Midbrain (tissue), 1 donor: ENCODE results near the gene CCDC85B.

ENCODE experiments used
- DNase-seq: peaks from one replicate; lab custom pipeline; 2025; lab: John Stamatoyannopoulos, UW

The CCDC85B gene

DNA sequence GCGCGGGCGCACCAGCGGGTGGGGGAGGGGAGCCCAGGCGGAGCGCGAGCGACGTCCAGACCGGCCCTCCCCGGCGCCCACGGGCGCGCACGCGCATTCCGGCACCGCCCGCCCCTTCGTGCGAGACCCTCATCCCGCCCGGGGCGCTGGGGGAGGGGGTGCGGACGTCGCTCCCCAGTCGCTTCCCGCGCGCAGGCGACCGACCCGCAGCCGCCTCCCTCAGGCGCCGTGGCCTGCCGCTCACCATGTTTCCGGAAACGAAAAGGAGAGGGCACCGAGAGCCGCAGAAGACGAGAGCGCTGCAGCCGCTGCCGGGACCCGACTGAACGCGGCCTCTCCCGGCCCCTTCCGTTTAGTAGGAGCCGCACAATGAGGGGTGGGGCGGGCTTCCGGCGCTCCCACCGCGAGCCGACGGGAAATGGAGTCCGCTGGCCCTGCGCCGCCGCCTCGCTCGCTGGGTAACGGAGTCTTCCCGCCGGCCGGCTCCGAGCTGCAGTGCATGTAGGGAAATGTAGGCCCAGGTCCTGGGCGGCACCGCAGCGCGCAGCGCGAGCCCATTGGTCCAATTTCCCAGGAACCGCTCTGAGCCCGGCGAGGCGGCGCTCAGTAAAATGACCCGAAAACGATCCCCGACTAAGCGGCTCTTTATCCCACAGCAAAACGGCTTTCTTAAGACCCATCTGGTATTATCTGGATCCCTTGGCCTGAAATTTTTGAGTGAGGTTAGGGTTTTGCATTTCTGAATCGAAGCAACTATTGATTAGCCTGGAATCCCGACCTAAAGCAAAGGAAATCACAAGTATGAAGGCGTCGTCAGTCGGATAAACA lies 32.4 kb upstream of the CCDC85B start, which contains the start of gene CFL1:
Gene CFL1, minus strand, starts transcription at position 328 of the 828 bp plus-strand sequence. Its CDS starts 81 bp downstream, at position 247.
- peak; percentile 98 for DNase-seq

- DNase-seq, result no peak
Observed at GRCh38 chr11:65858681-65859087, 31.8 kb upstream of the CCDC85B start.

DNA sequence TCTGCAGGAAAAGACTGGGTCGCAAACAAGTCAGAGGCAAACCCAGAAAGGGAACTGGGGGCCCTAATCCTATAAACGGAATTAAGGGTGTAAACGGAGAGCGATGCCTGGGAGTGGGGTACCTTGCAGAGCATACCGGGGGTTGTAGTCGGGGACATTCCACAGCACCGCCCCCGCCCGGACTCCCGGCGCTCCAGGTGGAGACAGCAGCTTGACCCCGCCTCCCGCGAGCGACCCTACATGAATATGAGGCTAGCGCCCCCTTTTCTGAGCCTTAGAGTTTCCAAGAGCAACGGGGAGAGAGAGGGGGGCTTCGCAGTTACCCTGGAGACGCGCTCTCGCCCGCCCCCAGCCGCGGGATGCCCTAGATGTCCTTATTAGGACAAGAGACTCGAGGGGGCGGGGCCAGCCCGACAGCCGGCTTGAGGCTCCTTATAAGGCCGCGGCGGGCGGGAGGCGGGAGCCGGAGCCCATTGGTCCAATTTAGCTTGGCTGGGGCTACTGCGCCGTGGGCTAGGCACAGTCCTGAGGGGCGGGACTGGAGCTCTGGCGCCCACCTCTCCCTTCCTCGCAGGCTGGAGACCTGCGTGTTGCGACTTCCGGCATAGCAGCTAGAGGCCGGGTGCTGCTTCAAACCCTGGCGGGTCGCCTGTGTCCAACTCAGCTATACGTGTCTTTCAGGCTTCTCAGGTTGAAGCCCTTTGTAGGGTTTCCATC lies 31.2 kb upstream of the CCDC85B start:
- DNase-seq, result peak; percentile 92

DNA sequence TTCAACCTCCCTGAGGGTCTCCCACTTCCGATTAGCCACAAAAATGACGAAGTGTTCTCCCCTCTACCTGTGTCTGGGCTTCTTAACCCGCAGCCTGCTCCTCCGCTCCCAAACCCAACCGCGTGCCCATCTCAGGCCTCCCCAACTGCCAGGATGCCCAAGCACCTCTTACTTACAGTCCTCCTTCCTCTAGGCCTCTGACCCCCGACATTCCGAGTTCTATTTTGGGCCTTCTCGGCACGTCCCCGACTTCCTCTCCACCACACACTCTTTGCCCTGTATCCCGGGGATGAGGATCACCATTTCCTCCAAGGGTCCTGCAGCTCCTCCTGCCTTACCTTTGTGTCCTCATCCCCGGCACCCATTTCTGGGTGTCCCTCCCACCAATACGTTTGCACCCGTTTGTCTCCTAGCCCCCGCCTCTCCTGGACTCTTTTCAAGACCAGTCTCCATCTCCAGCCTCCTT lies 30.6 kb upstream of the CCDC85B start:
- DNase-seq, result peak; percentile 69

DNA sequence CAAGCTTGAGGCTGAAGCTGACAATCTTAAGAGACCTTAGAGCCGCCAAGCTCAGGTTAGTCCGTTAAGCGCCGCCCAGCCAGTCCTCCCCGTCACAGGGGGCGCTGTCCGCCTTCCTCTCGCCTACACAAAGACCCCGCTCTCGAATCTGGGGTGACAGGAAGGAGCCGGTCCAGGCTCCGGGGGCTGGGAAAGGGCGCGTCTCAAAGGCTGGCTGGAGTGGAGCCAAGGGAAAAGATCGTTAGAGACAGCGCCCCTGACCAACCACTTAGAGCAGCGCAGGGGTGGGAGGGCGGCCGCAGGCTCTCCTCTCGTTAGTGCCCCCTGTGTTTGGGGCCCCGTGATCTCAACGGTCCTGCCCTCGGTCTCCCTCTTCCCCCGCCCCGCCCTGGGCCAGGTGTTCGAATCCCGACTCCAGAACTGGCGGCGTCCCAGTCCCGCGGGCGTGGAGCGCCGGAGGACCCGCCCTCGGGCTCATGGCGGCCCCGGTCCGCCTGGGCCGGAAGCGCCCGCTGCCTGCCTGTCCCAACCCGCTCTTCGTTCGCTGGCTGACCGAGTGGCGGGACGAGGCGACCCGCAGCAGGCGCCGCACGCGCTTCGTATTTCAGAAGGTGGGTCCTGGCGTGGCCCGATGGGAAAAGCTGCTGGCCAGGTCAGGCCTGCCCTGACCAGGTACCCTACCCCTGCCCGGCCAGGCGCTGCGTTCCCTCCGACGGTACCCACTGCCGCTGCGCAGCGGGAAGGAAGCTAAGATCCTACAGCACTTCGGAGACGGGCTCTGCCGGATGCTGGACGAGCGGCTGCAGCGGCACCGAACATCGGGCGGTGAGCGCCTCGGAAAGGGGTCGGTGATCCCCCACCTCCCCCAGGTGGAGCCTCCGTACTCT lies 30.0 kb upstream of the CCDC85B start, which contains the start of gene MUS81:
Gene MUS81, plus strand, starts transcription at position 156 of the 887 bp plus-strand sequence. Its CDS starts 321 bp downstream, at position 477.
- peak; percentile 94 for DNase-seq

DNA sequence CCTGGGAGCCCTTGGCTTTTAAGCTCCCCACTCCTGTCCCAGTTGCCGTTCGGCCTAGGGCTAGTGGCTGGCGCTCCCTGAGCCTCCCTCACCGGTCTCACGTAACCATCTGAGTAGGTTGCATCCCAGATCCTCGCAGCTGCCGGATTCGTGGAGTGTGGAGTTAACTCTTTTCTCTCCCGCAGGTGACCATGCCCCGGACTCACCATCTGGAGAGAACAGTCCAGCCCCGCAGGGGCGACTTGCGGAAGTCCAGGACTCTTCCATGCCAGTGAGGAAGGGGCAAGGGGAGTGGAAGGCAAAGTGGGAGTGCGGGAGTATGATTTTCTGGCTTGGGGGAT lies 29.3 kb upstream of the CCDC85B start:
- DNase-seq, result no peak

DNA sequence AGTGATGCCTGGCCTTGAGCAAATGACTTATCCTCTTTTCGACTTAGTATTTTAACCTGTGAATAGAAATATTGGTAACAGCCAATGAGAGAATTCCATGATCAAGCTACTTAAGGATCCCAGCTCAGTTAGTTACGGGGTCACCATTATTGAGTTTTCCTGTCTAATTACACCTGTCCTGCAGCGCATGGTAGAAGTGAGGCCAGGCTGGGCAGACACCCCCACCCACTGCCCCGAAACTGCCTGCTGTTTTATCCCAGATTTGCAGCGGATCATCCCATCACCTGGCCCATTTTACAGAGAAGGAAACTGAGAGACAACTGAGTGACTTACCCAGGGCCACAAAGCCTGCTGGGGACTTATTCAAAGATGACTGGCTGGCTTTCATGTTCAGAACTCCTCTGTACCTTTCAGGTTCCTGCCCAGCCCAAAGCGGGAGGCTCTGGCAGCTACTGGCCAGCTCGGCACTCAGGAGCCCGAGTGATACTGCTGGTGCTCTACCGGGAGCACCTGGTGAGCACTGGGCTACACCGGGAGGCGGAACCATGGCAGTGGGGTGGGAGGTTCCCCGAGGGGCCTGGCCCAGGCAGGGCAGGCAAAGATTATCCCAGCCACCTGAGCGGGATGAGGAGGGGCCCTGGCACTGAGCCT lies 28.8 kb upstream of the CCDC85B start:
- no peak for DNase-seq

- no peak for DNase-seq
Observed at GRCh38 chr11:65862191-65862735, 28.2 kb upstream of the CCDC85B start.

DNA sequence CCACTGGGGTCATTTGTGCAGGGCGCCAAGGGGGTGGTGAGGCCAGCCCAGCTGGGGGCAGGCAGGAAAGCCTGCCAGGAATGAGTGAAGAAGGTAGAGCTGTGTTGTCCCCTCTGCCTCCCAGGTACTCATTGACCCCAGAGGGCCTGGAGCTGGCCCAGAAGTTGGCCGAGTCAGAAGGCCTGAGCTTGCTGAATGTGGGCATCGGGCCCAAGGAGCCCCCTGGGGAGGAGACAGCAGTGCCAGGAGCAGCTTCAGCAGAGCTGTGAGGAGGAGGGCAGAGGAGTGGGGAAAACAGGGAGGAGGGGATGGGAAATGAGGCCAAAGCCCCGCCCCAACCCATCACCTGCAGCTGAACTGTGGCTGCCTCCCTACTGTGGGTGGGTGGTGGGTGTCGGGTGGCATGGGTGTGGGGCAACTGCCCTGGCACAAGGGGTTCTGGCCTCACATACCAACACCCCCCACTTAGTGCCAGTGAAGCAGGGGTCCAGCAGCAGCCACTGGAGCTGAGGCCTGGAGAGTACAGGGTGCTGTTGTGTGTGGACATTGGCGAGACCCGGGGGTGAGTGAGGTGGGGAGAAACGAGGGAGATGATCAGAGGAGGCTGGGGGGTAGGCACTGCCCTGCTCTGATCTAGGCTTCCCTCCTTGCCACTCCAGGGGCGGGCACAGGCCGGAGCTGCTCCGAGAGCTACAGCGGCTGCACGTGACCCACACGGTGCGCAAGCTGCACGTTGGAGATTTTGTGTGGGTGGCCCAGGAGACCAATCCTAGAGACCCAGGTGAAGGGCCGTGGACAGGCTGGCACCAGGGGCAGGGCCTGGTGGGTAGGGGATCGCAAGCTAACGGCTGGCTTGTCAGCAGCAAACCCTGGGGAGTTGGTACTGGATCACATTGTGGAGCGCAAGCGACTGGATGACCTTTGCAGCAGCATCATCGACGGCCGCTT lies 27.3 kb upstream of the CCDC85B start:
- DNase-seq, result no peak

DNA sequence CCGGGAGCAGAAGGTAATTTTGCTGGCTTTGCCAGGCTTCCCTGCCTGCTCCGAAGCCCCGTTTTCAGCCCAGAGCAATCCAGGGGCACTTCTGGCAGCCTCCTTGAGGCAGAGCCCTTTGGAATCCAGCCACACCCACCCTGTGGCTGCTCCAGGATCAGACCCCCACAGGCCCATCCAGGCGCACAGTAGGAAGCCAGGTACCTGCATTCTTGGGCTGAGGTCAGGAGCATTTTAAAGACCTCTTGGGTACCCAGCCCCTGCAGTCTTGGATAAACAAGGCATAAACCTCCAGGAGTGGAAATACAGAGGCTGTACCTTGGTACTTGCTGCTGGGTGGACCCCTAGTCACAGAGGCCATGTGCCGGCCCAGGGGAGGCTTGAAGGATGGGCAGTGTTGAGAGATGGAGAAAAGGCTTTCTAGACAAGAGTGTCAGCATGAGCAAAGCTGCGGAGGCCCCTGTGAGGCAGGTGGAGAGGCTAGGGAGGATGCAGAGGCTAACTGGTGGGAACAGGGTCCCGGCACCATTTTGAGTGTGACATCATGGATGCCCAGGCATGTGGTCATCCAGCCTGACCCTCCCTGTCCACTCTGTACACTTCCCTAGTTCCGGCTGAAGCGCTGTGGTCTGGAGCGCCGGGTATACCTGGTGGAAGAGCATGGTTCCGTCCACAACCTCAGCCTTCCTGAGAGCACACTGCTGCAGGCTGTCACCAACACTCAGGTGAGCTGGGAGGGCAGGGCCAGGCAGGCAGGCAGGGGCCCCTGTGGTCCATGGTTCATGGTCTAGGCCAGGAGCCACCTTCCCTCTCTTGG lies 26.4 kb upstream of the CCDC85B start:
- DNase-seq, result no peak

DNA sequence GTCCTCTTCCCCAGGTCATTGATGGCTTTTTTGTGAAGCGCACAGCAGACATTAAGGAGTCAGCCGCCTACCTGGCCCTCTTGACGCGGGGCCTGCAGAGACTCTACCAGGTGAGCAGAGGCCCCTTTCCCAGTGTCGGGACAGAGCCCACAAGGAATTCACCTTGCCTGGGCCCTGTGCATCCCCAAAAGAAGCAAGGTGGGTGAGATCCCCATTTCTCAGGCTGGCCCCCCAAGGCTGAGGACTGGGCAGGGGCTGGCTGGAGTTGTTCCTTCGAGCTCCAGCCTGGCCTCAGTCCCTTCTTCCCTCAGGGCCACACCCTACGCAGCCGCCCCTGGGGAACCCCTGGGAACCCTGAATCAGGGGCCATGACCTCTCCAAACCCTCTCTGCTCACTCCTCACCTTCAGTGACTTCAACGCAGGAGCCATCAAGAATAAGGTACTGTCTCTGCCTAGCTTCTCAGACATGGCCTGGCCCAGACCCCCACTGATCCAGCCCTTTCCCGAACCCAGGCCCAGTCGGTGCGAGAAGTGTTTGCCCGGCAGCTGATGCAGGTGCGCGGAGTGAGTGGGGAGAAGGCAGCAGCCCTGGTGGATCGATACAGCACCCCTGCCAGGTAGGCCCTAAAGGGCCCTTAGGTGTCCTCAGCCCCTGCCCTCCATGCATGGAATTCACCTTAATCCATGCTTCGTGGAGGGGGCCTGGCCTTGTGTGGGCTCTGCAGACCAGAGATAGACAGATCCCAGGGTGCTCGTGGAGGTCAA lies 25.6 kb upstream of the CCDC85B start:
- DNase-seq, result no peak

GRCh38 chr11:65865550-65866172 lies 24.8 kb upstream of the CCDC85B start:
- DNase-seq, result no peak

- DNase-seq, result no peak
Observed at GRCh38 chr11:65866509-65867283, 23.8 kb upstream of the CCDC85B start.

DNA sequence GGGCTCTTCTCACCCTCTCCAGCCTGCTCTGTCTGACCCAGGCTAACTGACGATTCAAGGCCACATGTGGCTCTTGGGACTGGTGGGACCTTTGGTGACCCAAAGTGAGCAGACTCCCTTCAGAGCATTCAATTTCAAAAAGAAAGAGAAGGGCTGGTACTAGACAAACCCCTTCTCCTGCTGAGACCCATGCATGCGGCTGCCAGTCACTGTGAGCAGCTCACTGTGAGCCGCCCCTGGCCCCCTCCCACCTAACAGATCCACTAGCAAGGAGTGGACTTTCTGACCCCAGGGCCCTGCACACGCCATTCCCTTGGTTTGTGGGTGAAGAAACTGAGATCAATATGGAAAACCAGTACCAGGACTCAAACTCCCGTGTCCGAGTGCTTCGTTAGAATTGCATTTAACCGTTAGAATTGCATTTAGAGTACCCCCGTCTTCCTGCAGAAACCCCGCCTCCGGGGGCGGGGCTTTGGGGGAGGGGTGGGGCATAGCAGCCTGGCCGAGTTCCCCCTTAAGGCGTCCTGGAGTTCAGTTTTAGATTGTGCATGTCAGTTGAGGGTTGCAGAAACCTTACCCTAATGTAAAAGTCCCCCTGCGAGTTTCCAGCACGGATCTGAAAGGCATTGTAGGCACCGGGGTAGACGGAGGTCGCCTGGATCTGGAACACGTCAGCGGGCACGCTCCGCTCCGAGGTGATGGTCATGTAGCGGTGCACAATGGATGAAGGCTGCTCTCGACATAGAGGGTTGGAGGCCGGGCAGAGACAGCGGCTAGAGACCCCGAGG lies 23.0 kb upstream of the CCDC85B start:
- no peak for DNase-seq

DNA sequence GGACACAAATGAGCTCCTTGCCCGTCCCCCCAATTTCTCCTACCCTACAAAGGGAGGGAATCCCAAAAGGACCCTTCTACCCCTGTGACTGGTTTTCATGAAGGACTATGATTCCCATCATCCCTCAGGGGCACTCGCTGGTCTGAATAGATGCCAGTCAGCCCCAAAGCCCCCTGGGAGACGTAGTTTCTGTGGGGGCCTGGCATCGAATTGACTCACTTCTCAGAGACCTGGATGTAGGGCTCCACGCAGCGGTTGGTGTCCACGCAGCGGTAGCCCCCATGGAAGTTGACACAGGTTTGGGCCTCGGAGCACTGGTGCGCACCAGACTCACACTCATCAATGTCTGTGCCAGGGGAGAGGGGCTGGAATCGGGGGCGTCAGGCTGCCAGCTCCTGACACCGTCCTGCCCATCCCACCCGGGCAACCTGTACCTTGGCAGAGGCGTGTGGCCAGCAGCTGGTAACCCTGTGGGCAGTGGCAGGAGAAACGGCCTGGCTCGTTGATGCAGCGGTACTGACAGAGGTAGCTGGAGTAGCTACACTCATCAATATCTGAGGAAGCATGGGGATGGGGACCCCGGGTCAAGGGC lies 22.3 kb upstream of the CCDC85B start:
- DNase-seq, result peak; percentile 22

DNA sequence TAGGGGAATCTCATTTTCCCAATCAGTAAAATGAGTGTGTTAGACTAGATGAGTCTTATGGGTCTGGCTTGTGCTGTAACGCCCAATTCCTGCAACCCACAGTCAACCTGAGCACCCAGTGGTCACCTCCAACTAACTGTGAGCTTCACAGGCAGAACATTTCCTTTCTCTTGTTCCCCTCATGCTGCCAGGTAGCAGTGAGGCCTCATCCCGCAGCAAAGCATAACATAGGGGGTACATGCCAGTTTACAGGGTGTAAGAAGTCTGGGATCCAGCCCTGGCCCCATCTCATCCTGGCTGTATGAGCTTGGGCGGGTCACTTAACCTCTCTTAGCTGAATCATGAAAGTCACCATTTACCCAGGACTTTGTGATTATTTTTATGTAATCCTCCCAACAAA lies 21.6 kb upstream of the CCDC85B start:
- DNase-seq, result no peak
